Endothelial cell of umbilical vein (primary cell): Measurements from ENCODE around the gene ZNF827.

Experiments
- EZH2 ChIP-seq: IDR thresholded peaks from 2 replicates; pipeline ENCODE4 v1.6.1; 2012; ENCODE audit warnings: borderline replicate concordance, low read depth, mild to moderate bottlenecking, moderate library complexity, low read length, inconsistent platforms; ENCODE audit not compliant: severe bottlenecking
- POLR2A ChIP-seq: IDR thresholded peaks from 2 replicates; pipeline ENCODE4 v1.6.1; 2012; ENCODE audit warnings: low read depth, mild to moderate bottlenecking, control low read depth, low read length
- POLR2AphosphoS5 ChIP-seq: IDR thresholded peaks from 2 replicates; pipeline ENCODE4 v1.6.1; 2012; ENCODE audit warnings: low read depth, mild to moderate bottlenecking, control low read depth, low read length, moderate library complexity; ENCODE audit not compliant: insufficient read depth
- TF ChIP-seq, protein P1 (sequence below), 2 donors: IDR thresholded peaks; 1 replicate in 1 of 2; 2 replicates in 1 of 2; pipeline ENCODE4 v1.5.1; 2011; ENCODE audit warnings: low read length in 2 of 2, mild to moderate bottlenecking in 2 of 2, moderate library complexity in 2 of 2, control low read depth in 1 of 2, inconsistent platforms in 1 of 2, low read depth in 1 of 2; ENCODE audit not compliant: insufficient read depth in 1 of 2; ENCODE audit errors: extremely low read depth in 1 of 2
- TF ChIP-seq, protein P2 (sequence below): IDR thresholded peaks from 2 replicates; pipeline ENCODE4 v1.6.1; 2011; ENCODE audit not compliant: insufficient read depth, insufficient read length

DNA sequence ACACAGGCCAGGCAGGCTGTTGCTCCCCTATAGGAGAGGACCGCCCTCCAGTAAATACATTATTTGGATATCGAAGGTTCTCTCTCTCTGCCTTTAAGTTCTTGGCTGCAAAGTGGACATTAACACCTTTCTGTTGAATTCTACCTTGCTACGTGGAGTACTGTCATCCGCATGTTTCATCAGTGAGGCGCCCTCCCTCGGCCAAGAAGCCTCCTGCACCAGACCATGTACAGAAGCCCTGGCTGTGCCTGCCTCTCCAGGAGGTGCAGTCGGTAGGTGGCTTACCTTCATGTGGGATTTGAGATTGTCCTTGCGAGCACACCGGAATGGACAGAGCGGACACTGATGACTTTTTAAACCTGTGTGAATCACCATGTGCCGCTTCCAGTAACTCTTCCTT, 46.7 kb downstream of the ZNF827 start:
- TF ChIP-seq POLR2A (no peak), POLR2AphosphoS5 (no peak), EZH2 (no peak)
- TF ChIP-seq, protein P1, sequence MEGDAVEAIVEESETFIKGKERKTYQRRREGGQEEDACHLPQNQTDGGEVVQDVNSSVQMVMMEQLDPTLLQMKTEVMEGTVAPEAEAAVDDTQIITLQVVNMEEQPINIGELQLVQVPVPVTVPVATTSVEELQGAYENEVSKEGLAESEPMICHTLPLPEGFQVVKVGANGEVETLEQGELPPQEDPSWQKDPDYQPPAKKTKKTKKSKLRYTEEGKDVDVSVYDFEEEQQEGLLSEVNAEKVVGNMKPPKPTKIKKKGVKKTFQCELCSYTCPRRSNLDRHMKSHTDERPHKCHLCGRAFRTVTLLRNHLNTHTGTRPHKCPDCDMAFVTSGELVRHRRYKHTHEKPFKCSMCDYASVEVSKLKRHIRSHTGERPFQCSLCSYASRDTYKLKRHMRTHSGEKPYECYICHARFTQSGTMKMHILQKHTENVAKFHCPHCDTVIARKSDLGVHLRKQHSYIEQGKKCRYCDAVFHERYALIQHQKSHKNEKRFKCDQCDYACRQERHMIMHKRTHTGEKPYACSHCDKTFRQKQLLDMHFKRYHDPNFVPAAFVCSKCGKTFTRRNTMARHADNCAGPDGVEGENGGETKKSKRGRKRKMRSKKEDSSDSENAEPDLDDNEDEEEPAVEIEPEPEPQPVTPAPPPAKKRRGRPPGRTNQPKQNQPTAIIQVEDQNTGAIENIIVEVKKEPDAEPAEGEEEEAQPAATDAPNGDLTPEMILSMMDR (IDR thresholded peaks at IDR 0.05; ENCODE audit: extremely low read depth in 1 of 2, insufficient read depth in 1 of 2, low read depth in 1 of 2, low read length in 2 of 2): no peak
- TF ChIP-seq, protein P2, sequence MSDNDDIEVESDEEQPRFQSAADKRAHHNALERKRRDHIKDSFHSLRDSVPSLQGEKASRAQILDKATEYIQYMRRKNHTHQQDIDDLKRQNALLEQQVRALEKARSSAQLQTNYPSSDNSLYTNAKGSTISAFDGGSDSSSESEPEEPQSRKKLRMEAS: no peak
